HepG2 (cell line): ENCODE results near the gene LMOD3. TPM values are rescaled to one million over a fixed set of nuclear protein-coding genes. Genes with fewer than 3 reads are reported as not detected.

Experiments
- ATAC-seq: fragments of 200-7000 bp; cut with Tn5 transposase; 3 replicates; pipeline ENCODE4 v1.9.1; 2020; ENCODE audit warnings: mild to moderate bottlenecking, moderate library complexity
- BruUV-seq: library from RNA; stranded (reverse); fragments of 400-500 nt; replicated peaks from 2 replicates; lab custom pipeline; 2021; lab: Mats Ljungman, UMichigan
- CTCF ChIA-PET: fragments of 300-600 bp; formaldehyde crosslinking; extraction: SDS; loops from one replicate; lab custom pipeline; 2021; ENCODE audit warnings: low total read pairs, inconsistent platforms, low intra/inter-chr PET ratio; lab: Yijun Ruan, JAX
- POLR2A ChIA-PET: fragments of 350-600 bp; sonication (Branson Sonifier 250); formaldehyde crosslinking; loops from one replicate; lab custom pipeline; 2020; ENCODE audit warnings: antibody characterized with exemption, inconsistent platforms; lab: Yijun Ruan, JAX
- DNase-seq: peaks from one replicate; pipeline ENCODE4 v3.0.0-alpha.2; 2015; ENCODE audit warnings: low spot score
- FAIRE-seq: peaks from 3 replicates; lab custom pipeline; 2011; peaks lifted over from hg19 to GRCh38; lab: Jason Lieb, UNC
- H2AFZ ChIP-seq: one replicate; pipeline ENCODE4 v1.6.1; 2011; ENCODE audit warnings: low read length, inconsistent platforms
- H3K27ac ChIP-seq: fragments of 300-600 bp; 3 replicates; pipeline ENCODE4 v1.8.0; 2011; ENCODE audit warnings: mixed run types, mild to moderate bottlenecking, mixed read lengths, low read length, inconsistent platforms; ENCODE audit not compliant: insufficient read depth; ENCODE audit errors: extremely low read length
- H3K27me3 ChIP-seq, 2 experiments: fragments of 200-600 bp in 1 of 2; 2 replicates in 1 of 2; 3 replicates in 1 of 2; pipeline versions ENCODE4 v1.6.0 to v1.8.0; 2011; ENCODE audit warnings: low read length in 2 of 2, mild to moderate bottlenecking in 2 of 2, moderate library complexity in 2 of 2, inconsistent platforms in 1 of 2; ENCODE audit not compliant: insufficient read depth in 2 of 2, control insufficient read depth in 1 of 2
- H3K36me3 ChIP-seq, 2 experiments: fragments of 200-600 bp in 1 of 2; replicated peaks in 1 of 2; 2 replicates in 1 of 2; 3 replicates in 1 of 2; pipeline versions ENCODE4 v1.5.1 to v1.8.0; 2011; ENCODE audit warnings: low read length in 2 of 2, inconsistent platforms in 1 of 2; ENCODE audit not compliant: insufficient read depth in 2 of 2, control insufficient read depth in 1 of 2
- H3K4me1 ChIP-seq: 2 replicates; pipeline ENCODE4 v1.5.1; 2012; ENCODE audit warnings: low read length, inconsistent platforms; ENCODE audit not compliant: insufficient read depth
- H3K4me2 ChIP-seq: 2 replicates; pipeline ENCODE4 v1.6.0; 2011; ENCODE audit warnings: low read depth, low read length, inconsistent platforms
- H3K4me3 ChIP-seq, 3 experiments: fragments of 200-600 bp in 1 of 3; sonication (generic), shearing (Covaris generic) in 1 of 3; replicated peaks in 1 of 3; 2 replicates each; pipeline ENCODE4 v1.5.1; 2011 to 2016; ENCODE audit warnings: low read length in 3 of 3, inconsistent platforms in 2 of 3, low read depth in 2 of 3, mild to moderate bottlenecking in 2 of 3, control low read depth in 1 of 3, mixed read lengths in 1 of 3; ENCODE audit not compliant: insufficient read depth in 1 of 3
- H3K79me2 ChIP-seq: one replicate; pipeline ENCODE4 v1.6.1; 2011; ENCODE audit warnings: low read length, inconsistent platforms; ENCODE audit not compliant: insufficient read depth
- H3K9ac ChIP-seq: 2 replicates; pipeline ENCODE4 v1.6.0; 2011; ENCODE audit warnings: mild to moderate bottlenecking, low read depth, low read length, inconsistent platforms; ENCODE audit not compliant: insufficient read depth
- H3K9me3 ChIP-seq: 2 replicates; pipeline ENCODE4 v1.5.1; 2012; ENCODE audit warnings: mild to moderate bottlenecking, low read length
- H4K20me1 ChIP-seq: 2 replicates; pipeline ENCODE4 v1.6.0; 2011; ENCODE audit warnings: inconsistent platforms, mild to moderate bottlenecking, low read length, moderate library complexity; ENCODE audit not compliant: insufficient read depth
- ARID4A ChIP-seq: sonication (generic); formaldehyde crosslinking; IDR thresholded peaks from 2 replicates; pipeline ENCODE4 v1.5.0; 2020; ENCODE audit warnings: mild to moderate bottlenecking, missing genetic modification reagents, borderline replicate concordance
- DRAP1 ChIP-seq: IDR thresholded peaks from 2 replicates; pipeline ENCODE4 v1.6.1; 2016; ENCODE audit warnings: missing genetic modification reagents, missing compliant biosample characterization
- GATAD1 ChIP-seq: IDR thresholded peaks from 2 replicates; pipeline ENCODE4 v1.6.1; 2016; ENCODE audit warnings: missing genetic modification reagents, missing compliant biosample characterization
- GATAD2A ChIP-seq: IDR thresholded peaks from 2 replicates; pipeline ENCODE4 v1.6.1; 2016
- SIX4 ChIP-seq: sonication (generic); formaldehyde crosslinking; IDR thresholded peaks from 2 replicates; pipeline ENCODE4 v1.4.0; 2020; ENCODE audit warnings: missing genetic modification reagents
- UBTF ChIP-seq: sonication (generic); formaldehyde crosslinking; IDR thresholded peaks from 2 replicates; pipeline ENCODE4 v1.4.0; 2020; ENCODE audit warnings: mild to moderate bottlenecking, missing genetic modification reagents
- ZBTB38 ChIP-seq: sonication (generic); formaldehyde crosslinking; IDR thresholded peaks from 2 replicates; pipeline ENCODE4 v1.5.1; 2020; ENCODE audit warnings: mild to moderate bottlenecking, missing genetic modification reagents
- ZFP36L2 ChIP-seq: sonication (generic); formaldehyde crosslinking; IDR thresholded peaks from 2 replicates; pipeline ENCODE4 v1.4.0; 2020; ENCODE audit warnings: missing genetic modification reagents
- ZFP41 ChIP-seq: sonication (generic); formaldehyde crosslinking; IDR thresholded peaks from 2 replicates; pipeline ENCODE4 v1.4.0; 2020; ENCODE audit warnings: mild to moderate bottlenecking, missing genetic modification reagents, borderline replicate concordance
- ZMYM4 ChIP-seq: sonication (generic); formaldehyde crosslinking; IDR thresholded peaks from 2 replicates; pipeline ENCODE4 v1.8.1; 2023; ENCODE audit warnings: mild to moderate bottlenecking, missing genetic modification reagents
- ZNF124 ChIP-seq: sonication (generic); formaldehyde crosslinking; IDR thresholded peaks from 2 replicates; pipeline ENCODE4 v1.4.0; 2020; ENCODE audit warnings: missing genetic modification reagents
- ZNF503 ChIP-seq: sonication (generic); formaldehyde crosslinking; IDR thresholded peaks from 2 replicates; pipeline ENCODE4 v1.4.0; 2020; ENCODE audit warnings: missing genetic modification reagents
- ZNF660 ChIP-seq: sonication (generic); formaldehyde crosslinking; IDR thresholded peaks from 2 replicates; pipeline ENCODE4 v1.5.1; 2020; ENCODE audit warnings: mild to moderate bottlenecking, low read depth, missing genetic modification reagents, borderline replicate concordance
- ZNF724P ChIP-seq: sonication (generic); formaldehyde crosslinking; IDR thresholded peaks from 2 replicates; pipeline ENCODE4 v1.8.0; 2022; ENCODE audit warnings: missing genetic modification reagents, borderline replicate concordance
- WGBS: methylation state at CpG from one replicate; pipeline ENCODE4 v1.1.6; 2017; ENCODE audit warnings: low lambda C conversion rate; 5-methylcytosine and 5-hydroxymethylcytosine counted together
- in situ Hi-C: cut with HindIII; loops from 2 replicates; pipeline ENCODE4 v1.10.0; 2017; ENCODE audit warnings: low pct_unique_long_range_greater_than_20kb; ENCODE audit not compliant: extremely low pct_ligation_motif_present
- intact Hi-C: fragments of 100-400 bp; cut with micrococcal nuclease; formaldehyde crosslinking; loops from one replicate; pipeline ENCODE4 v1.10.0; 2022; ENCODE audit not compliant: unreplicated experiment
- polyA plus RNA-seq, 8 experiments: library from polyadenylated mRNA; depleted of rRNA in 3 of 8; stranded (reverse) in 7 of 8; unstranded in 1 of 8; fragments of >200 nt; fragmentation: Illumina TruSeq in 4 of 8; extraction: Trizol in 4 of 8; gene quantifications; 2 replicates each; pipeline versions ENCODE4 v1.2.1 to v1.2.3, GENCODE V29; 2011 to 2016; ENCODE audit warnings: low read depth in 4 of 8, missing spikeins in 1 of 8, mixed read lengths in 1 of 8; ENCODE audit not compliant: insufficient read depth in 1 of 8
- total RNA-seq, 5 experiments: library from RNA; depleted of rRNA; stranded (reverse); fragments of >200 nt; fragmentation: Illumina TruSeq; extraction: Trizol; gene quantifications; 2 replicates each; pipeline ENCODE4 v1.2.3, GENCODE V29; 2016; ENCODE audit warnings: low read depth in 1 of 5

LMOD3 gene
- total and polyA plus RNA-seq, 2 of the 13 experiments (the other 11 are each of a cell fraction or from before 2014, with no cell fraction given), result not detected

- Histone ChIP-seq H4K20me1 (no peaks in the 10 kb centered on the region), H3K4me2 (peak within 1 kb of the TSS; percentile 95), H3K9ac (peak within 1 kb of the TSS; percentile 73), H3K36me3 (no peaks in the 10 kb centered on the region), H3K9me3 (no peaks in the 10 kb centered on the region), H3K79me2 (peaks cover 11% of the 10 kb centered on the region), H3K27me3 (no peaks in the 10 kb centered on the region; a peak in 1 of 5 replicates), H3K27ac (peak within 1 kb of the TSS; percentile 64), H2AFZ (peak within 1 kb of the TSS; percentile 98), H3K4me1 (peaks cover 57% of the 10 kb centered on the region), H3K4me3 (peak within 1 kb of the TSS; percentile 73 to 91 (median 88))
- intact Hi-C loops (loop anchor here (1.0 kb wide), 1 partner anchor 116 kb away; no protein-coding TSS in a partner anchor), in situ Hi-C loops (no loop called here)
- ChIA-PET POLR2A (interaction anchor here (0.8 to 2.8 kb wide), 2 partner anchors 9 to 33 kb away, joined by 3 to 18 read pairs; partner anchors contain the start of gene TMF1), CTCF (no interaction called here)
- DNase-seq (peak; percentile 78), FAIRE-seq (no peak), ATAC-seq (peak; percentile 86)
- BruUV-seq, result no TSS peak
- under 1% methylated on average over 21 of the region's 32 CpGs for WGBS
- no peak; the same call in 1 of the 2 replicates for TF ChIP-seq ZNF724P (CRISPR knock-in tag)
- TF ChIP-seq ARID4A (CRISPR knock-in tag), result peak; percentile 84
- peak; percentile 71 for TF ChIP-seq UBTF (CRISPR knock-in tag)
- peak; percentile 42; the same call in 1 of the 2 replicates for TF ChIP-seq GATAD2A (CRISPR knock-in tag)
- no peak for TF ChIP-seq ZFP36L2 (CRISPR knock-in tag)
- no peak for TF ChIP-seq ZNF660
- TF ChIP-seq SIX4 (CRISPR knock-in tag), result no peak
- TF ChIP-seq DRAP1 (CRISPR knock-in tag), result 0 out of 2 replicates have a peak, but pooled peaks have one; percentile 7
- peak; percentile 62 for TF ChIP-seq ZMYM4 (CRISPR knock-in tag)
- TF ChIP-seq ZFP41 (CRISPR knock-in tag), result no peak
- 0 out of 2 replicates have a peak, but pooled peaks have one; percentile 25 for TF ChIP-seq ZBTB38 (CRISPR knock-in tag)
- no peak for TF ChIP-seq ZNF503
- TF ChIP-seq GATAD1, result 0 out of 2 replicates have a peak, but pooled peaks have one; percentile 63
- peak; percentile 34; the same call in 1 of the 2 replicates for TF ChIP-seq ZNF124
Observed at GRCh38 chr3:69084326-69085167, 37.8 kb downstream of the LMOD3 start, which contains the start of gene ARL6IP5. Gene ARL6IP5, plus strand, starts transcription at chr3:69084937. Its CDS starts 111 bp downstream, at chr3:69085048.
